ENCODE measurements around the gene MCM9. TPM values are rescaled to one million over a fixed set of nuclear protein-coding genes. Genes with fewer than 3 reads are reported as not detected.
"Not testable (repeated sequence)": the region's sequence is repeated elsewhere in the genome, so short reads cannot be mapped to it uniquely, and the experiment has no call there.

Gene MCM9
- total RNA-seq, 1 donor from 2014 or later: 36.0 TPM

- no peak for DNase-seq (ENCODE audit: low spot score)
Measured at GRCh38 chr6:118770112-118770788, 164.7 kb downstream of the MCM9 start.

GRCh38 chr6:118768904-118769325, 166.0 kb downstream of the MCM9 start:
- DNase-seq (ENCODE audit: low spot score): no peak

- no peak for DNase-seq (ENCODE audit: low spot score)
Measured at GRCh38 chr6:118768441-118768840, 166.5 kb downstream of the MCM9 start.

- not testable (repeated sequence) for DNase-seq (ENCODE audit: low spot score)
Measured at GRCh38 chr6:118765316-118765715, 169.6 kb downstream of the MCM9 start.

GRCh38 chr6:118764766-118765165, 170.2 kb downstream of the MCM9 start:
- DNase-seq (ENCODE audit: low spot score): no peak

Other genes starting within 250 kb of the MCM9 start
- gene ASF1A, start 41.0 kb downstream of the MCM9 start, total RNA-seq: 24.5 TPM
- 2.3 TPM for gene FAM184A, start 143.5 kb upstream of the MCM9 start, total RNA-seq